NCI-H774 (cell line): ENCODE data around the gene IRF2BP1.
"Not testable (repeated sequence)": the region's sequence is repeated elsewhere in the genome, so short reads cannot be mapped to it uniquely, and the experiment has no call there.

ENCODE experiments used
- DNase-seq: peaks from one replicate; lab custom pipeline; 2025; lab: John Stamatoyannopoulos, UW

The IRF2BP1 gene

GRCh38 chr19:45881082-45881908 lies 4.6 kb downstream of the IRF2BP1 start:
- no peak for DNase-seq

GRCh38 chr19:45879971-45880370 lies 6.0 kb downstream of the IRF2BP1 start:
- DNase-seq = no peak

- no peak for DNase-seq
Measured at GRCh38 chr19:45879055-45879454, 6.9 kb downstream of the IRF2BP1 start.

GRCh38 chr19:45878043-45878794 lies 7.7 kb downstream of the IRF2BP1 start:
- no peak for DNase-seq

GRCh38 chr19:45876411-45877197 lies 9.3 kb downstream of the IRF2BP1 start:
- no peak for DNase-seq

- no peak for DNase-seq
Measured at GRCh38 chr19:45876161-45876410, 9.9 kb downstream of the IRF2BP1 start.

GRCh38 chr19:45874620-45874966 lies 11.3 kb downstream of the IRF2BP1 start:
- DNase-seq = no peak

GRCh38 chr19:45873219-45873772 lies 12.6 kb downstream of the IRF2BP1 start:
- DNase-seq = no peak

- DNase-seq = no peak
Measured at GRCh38 chr19:45872095-45872919, 13.6 kb downstream of the IRF2BP1 start.

- DNase-seq = no peak
Measured at GRCh38 chr19:45870798-45871197, 15.1 kb downstream of the IRF2BP1 start.

GRCh38 chr19:45867241-45867640 lies 18.7 kb downstream of the IRF2BP1 start:
- DNase-seq = not testable (repeated sequence)

GRCh38 chr19:45866400-45867176 lies 19.4 kb downstream of the IRF2BP1 start:
- no peak for DNase-seq

GRCh38 chr19:45865269-45865948 lies 20.5 kb downstream of the IRF2BP1 start:
- DNase-seq = no peak

- DNase-seq = no peak
Measured at GRCh38 chr19:45864629-45865082, 21.3 kb downstream of the IRF2BP1 start.

GRCh38 chr19:45863840-45864628 lies 21.9 kb downstream of the IRF2BP1 start, which contains the start of gene FOXA3:
Gene FOXA3, plus strand, starts transcription at chr19:45864326. Its CDS starts 131 bp downstream, at chr19:45864457.
- DNase-seq = peak; percentile 69

GRCh38 chr19:45863335-45863839 lies 22.6 kb downstream of the IRF2BP1 start:
- DNase-seq = no peak

GRCh38 chr19:45862564-45863334 lies 23.2 kb downstream of the IRF2BP1 start, which contains the start of gene SYMPK:
Gene SYMPK, minus strand, starts transcription at chr19:45863147. Its CDS starts 8,652 bp downstream, at chr19:45854495.
- DNase-seq = peak; percentile 98

GRCh38 chr19:45862271-45862563 lies 23.7 kb downstream of the IRF2BP1 start:
- DNase-seq = no peak
